Ishikawa (cell line): ENCODE measurements around the gene BACH2.

Experiments
- TAF1 ChIP-seq: IDR thresholded peaks from 2 replicates; pipeline ENCODE4 v1.6.1; 2012; ENCODE audit warnings: low read depth, mild to moderate bottlenecking
- TF ChIP-seq, protein P1 (sequence below): IDR thresholded peaks from 2 replicates; pipeline ENCODE4 v1.6.1; 2012
- TF ChIP-seq, protein P2 (sequence below): IDR thresholded peaks from 2 replicates; pipeline ENCODE4 v1.6.1; 2012; ENCODE audit warnings: low read depth, mild to moderate bottlenecking

GRCh38 chr6:89917216-89917615 is 379.4 kb downstream of the BACH2 start:
- TF ChIP-seq, protein P1, sequence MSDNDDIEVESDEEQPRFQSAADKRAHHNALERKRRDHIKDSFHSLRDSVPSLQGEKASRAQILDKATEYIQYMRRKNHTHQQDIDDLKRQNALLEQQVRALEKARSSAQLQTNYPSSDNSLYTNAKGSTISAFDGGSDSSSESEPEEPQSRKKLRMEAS = no peak
- TF ChIP-seq, protein P2, sequence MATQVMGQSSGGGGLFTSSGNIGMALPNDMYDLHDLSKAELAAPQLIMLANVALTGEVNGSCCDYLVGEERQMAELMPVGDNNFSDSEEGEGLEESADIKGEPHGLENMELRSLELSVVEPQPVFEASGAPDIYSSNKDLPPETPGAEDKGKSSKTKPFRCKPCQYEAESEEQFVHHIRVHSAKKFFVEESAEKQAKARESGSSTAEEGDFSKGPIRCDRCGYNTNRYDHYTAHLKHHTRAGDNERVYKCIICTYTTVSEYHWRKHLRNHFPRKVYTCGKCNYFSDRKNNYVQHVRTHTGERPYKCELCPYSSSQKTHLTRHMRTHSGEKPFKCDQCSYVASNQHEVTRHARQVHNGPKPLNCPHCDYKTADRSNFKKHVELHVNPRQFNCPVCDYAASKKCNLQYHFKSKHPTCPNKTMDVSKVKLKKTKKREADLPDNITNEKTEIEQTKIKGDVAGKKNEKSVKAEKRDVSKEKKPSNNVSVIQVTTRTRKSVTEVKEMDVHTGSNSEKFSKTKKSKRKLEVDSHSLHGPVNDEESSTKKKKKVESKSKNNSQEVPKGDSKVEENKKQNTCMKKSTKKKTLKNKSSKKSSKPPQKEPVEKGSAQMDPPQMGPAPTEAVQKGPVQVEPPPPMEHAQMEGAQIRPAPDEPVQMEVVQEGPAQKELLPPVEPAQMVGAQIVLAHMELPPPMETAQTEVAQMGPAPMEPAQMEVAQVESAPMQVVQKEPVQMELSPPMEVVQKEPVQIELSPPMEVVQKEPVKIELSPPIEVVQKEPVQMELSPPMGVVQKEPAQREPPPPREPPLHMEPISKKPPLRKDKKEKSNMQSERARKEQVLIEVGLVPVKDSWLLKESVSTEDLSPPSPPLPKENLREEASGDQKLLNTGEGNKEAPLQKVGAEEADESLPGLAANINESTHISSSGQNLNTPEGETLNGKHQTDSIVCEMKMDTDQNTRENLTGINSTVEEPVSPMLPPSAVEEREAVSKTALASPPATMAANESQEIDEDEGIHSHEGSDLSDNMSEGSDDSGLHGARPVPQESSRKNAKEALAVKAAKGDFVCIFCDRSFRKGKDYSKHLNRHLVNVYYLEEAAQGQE = no peak
- no peak for TF ChIP-seq TAF1
